Type B pancreatic cell (in vitro differentiated cells): Measurements from ENCODE around the gene MAEA. TPM values are rescaled to one million over a fixed set of nuclear protein-coding genes. Genes with fewer than 3 reads are reported as not detected.

Source experiments
- DNase-seq: peaks from one replicate; pipeline ENCODE4 v3.0.0; 2021; ENCODE audit warnings: mixed read lengths; ENCODE audit not compliant: unreplicated experiment; ENCODE audit errors: extremely low spot score
- H3K27ac Mint-ChIP-seq: 2 replicates; pipeline ENCODE4 v1.8.0; 2021; ENCODE audit warnings: mild to moderate bottlenecking, mixed read lengths
- H3K27me3 Mint-ChIP-seq: 2 replicates; pipeline ENCODE4 v1.8.0; 2021; ENCODE audit warnings: mixed read lengths
- H3K36me3 Mint-ChIP-seq: 2 replicates; pipeline ENCODE4 v1.8.0; 2021; ENCODE audit warnings: mixed read lengths
- H3K4me1 Mint-ChIP-seq: one replicate; pipeline ENCODE4 v1.8.0; 2021; ENCODE audit warnings: mixed read lengths; ENCODE audit not compliant: unreplicated experiment
- H3K4me3 Mint-ChIP-seq: 2 replicates; pipeline ENCODE4 v1.8.0; 2021; ENCODE audit warnings: mild to moderate bottlenecking, mixed read lengths
- H3K9me3 Mint-ChIP-seq: 2 replicates; pipeline ENCODE4 v1.8.0; 2021; ENCODE audit warnings: mixed read lengths
- CTCF ChIP-seq: fragments of 200-600 bp; sonication (generic); conservative IDR thresholded peaks from 2 replicates; pipeline ENCODE4 v1.5.0; 2021; ENCODE audit warnings: antibody characterized with exemption, mild to moderate bottlenecking
- total RNA-seq: library from RNA; stranded (reverse); gene quantifications from 2 replicates; pipeline ENCODE4 v1.2.1, GENCODE V29; 2021; ENCODE audit warnings: low replicate concordance

Gene MAEA
- total RNA-seq, 1 donor from 2014 or later: 81.5 TPM

- peaks cover 10% of the 10 kb centered on the region for H3K9me3 Mint-ChIP-seq
- H3K4me1 Mint-ChIP-seq: no peaks in the 10 kb centered on the region
- peaks cover 18% of the 10 kb centered on the region for H3K36me3 Mint-ChIP-seq
- no peak for TF ChIP-seq CTCF
- DNase-seq: no peak
- no peak overlapping the region for H3K4me3 Mint-ChIP-seq
- no peaks in the 10 kb centered on the region for H3K27me3 Mint-ChIP-seq
- no peak overlapping the region for H3K27ac Mint-ChIP-seq
Measured at GRCh38 chr4:1384675-1385372, 95.1 kb downstream of the MAEA start.

GRCh38 chr4:1385373-1386340 is 96.0 kb downstream of the MAEA start:
- no peaks in the 10 kb centered on the region for H3K27me3 Mint-ChIP-seq

More at GRCh38 chr4:1385373-1386340, 96.0 kb downstream of the MAEA start:
- no peak for TF ChIP-seq CTCF
- peaks cover 10% of the 10 kb centered on the region for H3K9me3 Mint-ChIP-seq
- no peaks in the 10 kb centered on the region for H3K4me1 Mint-ChIP-seq
- peaks cover 21% of the 10 kb centered on the region for H3K36me3 Mint-ChIP-seq
- no peak overlapping the region for H3K27ac Mint-ChIP-seq
- no peak for DNase-seq
- no peak overlapping the region for H3K4me3 Mint-ChIP-seq

Other genes with a start within 250 kb of the MAEA start
- 3.0 and 3.5 TPM in 2 replicates for gene RNF212, start 176.3 kb upstream of the MAEA start, total RNA-seq
- 8.8 and 10.4 TPM in 2 replicates for gene SPON2, start 117.3 kb upstream of the MAEA start, total RNA-seq
- 147 and 165 TPM in 2 replicates for gene CTBP1, start 40.8 kb upstream of the MAEA start, total RNA-seq
- 30.5 and 32.4 TPM in 2 replicates for gene UVSSA, start 57.3 kb downstream of the MAEA start, total RNA-seq
- gene NKX1-1, start 116.6 kb downstream of the MAEA start, total RNA-seq: not detected in 2 replicates